NK-92 (cell line): ENCODE measurements around the gene AXIN2.
"Not testable (repeated sequence)": the region's sequence is repeated elsewhere in the genome, so short reads cannot be mapped to it uniquely, and the experiment has no call there.

Experiments
- DNase-seq: peaks from one replicate; lab custom pipeline; 2025; ENCODE audit not compliant: unreplicated experiment; lab: John Stamatoyannopoulos, UW

The AXIN2 gene

GRCh38 chr17:65485388-65486299 is 75.8 kb downstream of the AXIN2 start:
- no peak for DNase-seq

GRCh38 chr17:65484405-65484804 is 77.0 kb downstream of the AXIN2 start:
- DNase-seq, result not testable (repeated sequence)

GRCh38 chr17:65483438-65483837 is 78.0 kb downstream of the AXIN2 start:
- no peak for DNase-seq

GRCh38 chr17:65482201-65482600 is 79.2 kb downstream of the AXIN2 start:
- DNase-seq, result no peak

DNA sequence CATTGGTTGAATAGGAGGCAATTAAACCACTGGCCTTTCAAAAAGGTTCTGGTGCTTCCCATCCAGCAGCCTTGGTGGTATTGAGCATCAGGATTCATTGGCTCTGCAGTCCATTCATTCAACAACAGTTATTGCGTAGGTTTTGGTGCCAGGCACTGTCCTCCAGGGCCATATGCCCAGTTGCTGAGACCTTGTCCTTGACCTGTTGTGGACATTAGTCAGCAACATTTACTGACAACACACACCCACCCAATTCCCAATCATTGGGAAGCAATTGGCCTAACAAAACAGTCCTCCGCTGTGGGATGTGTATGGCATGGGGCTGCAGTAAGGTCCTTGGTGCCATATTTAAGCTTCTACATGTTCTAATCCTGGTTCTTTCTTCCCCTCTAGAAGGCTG is 82.2 kb downstream of the AXIN2 start:
- no peak for DNase-seq
